Sciatic nerve (tissue), 2 donors: Measurements from ENCODE around the gene GLCE. TPM values are rescaled to one million over a fixed set of nuclear protein-coding genes. Genes with fewer than 3 reads are reported as not detected.

Source experiments
- ATAC-seq: fragments of 200-7000 bp; cut with Tn5 transposase; one replicate; pipeline ENCODE4 v1.9.1; 2020; ENCODE audit warnings: mild to moderate bottlenecking, moderate library complexity
- DNase-seq: peaks from one replicate; pipeline ENCODE4 v3.0.0-alpha.2; 2020; ENCODE audit warnings: low spot score
- intact Hi-C: fragments of 100-400 bp; cut with DNase I; formaldehyde crosslinking; loops from one replicate; pipeline ENCODE4 v1.14.2; 2022
- total RNA-seq: library from RNA; stranded (reverse); fragmentation: NEBNext Ultra II Directional; extraction: Animal tissue kit (Norgen Biotek cat#: 25700); gene quantifications from one replicate; pipeline ENCODE4 v1.2.1, GENCODE V29; 2021
- donor health status: DM: no; HTN: no; CAD: no.
- donor health status: DM: no; HTN: no; CAD: no.

GLCE gene
- total RNA-seq = 16.5 TPM

DNA sequence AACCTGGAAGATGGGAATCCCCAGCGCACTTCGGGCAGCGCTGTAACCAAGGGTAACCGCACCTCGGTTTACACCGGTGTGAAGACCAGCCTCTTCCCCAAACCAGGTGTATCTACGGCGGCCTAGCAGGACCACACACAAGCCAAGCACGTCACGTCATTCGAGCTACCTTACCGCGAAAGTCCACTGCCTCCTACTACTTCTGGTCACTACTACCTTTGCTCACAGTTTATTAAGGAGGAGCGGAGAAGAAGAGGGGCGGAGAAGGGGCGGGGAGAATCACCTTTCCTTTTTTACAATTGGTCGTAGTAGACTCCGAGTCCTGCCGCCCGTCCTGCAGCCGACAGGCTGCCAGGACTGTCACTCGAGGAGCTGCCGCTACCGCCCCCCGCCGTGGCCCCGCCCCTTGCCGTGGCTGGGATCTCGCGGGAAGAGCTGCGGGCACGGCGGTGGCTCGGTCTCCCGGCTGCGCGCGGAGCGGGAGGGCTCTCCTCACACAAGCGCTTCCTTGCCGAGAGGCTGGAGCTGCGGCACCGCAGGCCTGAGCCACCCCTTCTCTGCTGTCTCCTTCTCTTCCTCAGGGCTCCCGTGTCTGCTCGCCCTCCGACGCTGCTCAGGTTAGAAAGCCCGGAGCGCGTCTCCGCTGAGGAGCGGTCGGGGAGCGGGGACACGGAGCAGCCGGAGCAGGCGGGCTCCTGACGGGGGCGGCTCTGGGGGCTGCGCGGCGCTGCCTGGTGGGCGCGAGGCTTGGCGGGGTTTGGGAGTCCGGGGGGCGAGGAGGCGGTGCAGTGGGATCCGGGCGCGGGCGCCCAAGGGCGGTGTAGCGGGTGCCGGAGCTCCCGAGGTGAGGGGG is at the start of gene GLCE:
Gene GLCE, plus strand, starts transcription at position 495 of the 853 bp plus-strand sequence. CDS start 95,172 bp downstream, outside the sequence.
- peak; percentile 99 for ATAC-seq
- intact Hi-C loops = no loop called here
- peak; percentile 96 for DNase-seq

DNA sequence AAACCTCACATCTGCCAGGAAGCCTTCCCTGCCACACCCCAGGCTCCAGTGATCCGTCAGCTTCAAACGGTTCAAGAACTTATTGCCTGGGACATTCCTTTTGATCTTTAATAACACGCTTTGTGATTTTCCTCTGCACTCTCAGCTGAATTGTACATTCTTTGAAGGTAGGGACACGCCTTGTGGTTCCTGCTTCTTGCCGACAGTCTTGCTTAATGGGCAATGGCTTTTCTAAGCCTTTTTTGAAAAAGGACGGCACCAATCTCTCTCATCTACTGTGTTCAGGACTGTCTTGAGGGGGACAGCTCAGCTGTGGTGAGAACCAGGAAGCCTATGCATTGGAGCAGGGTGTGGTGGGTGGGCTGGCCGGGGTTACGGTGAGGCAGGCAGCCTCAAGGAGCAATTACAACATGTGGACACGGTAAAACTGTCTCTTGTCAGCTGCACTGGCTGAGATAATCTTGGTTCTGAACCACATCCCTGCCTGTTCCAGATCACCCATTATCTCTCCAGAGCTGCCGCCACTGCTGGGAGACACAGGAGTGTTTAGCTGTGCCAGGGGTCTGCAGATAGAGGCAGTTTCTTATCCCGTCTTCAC is 46.0 kb upstream of the GLCE start:
- ATAC-seq = no peak
- intact Hi-C loops = no loop called here

DNA sequence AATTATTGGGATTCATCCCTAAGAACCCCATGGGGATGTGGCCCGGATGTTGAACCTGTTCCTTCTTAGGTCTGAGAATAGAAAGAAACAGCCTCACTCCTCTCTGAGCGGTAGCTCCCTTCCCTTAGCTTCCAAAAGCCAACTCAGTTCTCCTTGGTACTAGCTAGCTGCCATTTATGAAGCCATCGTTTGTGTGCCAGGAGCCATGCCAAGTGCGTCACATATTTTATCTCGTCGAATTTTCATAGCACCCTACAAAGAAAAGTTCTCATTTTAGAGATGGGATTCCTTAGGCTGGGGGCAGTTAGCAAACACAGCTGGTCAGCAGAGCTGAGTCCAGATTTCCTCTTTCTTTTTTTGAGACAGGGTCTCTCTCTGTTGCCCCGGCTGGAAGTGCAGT is 45.4 kb upstream of the GLCE start:
- intact Hi-C loops = no loop called here
- no peak for ATAC-seq
- DNase-seq = no peak

More for the DNA sequence above, 46.0 kb upstream of the GLCE start:
- no peak for DNase-seq

DNA sequence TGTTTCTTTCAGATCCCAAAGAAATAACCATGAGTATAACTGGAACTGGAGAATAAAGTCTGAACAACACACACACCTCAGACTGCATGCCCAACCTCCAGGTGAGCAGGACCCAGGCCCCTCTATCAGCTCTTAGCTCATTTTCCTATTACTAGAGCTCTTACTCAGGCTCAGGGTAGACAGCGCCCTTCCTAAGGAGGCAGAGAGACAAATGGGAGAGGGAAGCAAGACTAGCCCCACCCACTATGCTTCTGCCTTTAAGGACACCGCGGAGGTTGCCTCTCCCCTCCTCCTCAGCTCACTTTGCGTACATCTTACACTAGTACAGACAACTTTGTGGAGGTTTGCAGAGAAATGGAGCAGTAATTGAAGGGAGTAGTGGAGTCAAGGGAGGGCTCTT is 44.0 kb upstream of the GLCE start:
- no peak for DNase-seq
- no peak for ATAC-seq
- intact Hi-C loops = no loop called here

DNA sequence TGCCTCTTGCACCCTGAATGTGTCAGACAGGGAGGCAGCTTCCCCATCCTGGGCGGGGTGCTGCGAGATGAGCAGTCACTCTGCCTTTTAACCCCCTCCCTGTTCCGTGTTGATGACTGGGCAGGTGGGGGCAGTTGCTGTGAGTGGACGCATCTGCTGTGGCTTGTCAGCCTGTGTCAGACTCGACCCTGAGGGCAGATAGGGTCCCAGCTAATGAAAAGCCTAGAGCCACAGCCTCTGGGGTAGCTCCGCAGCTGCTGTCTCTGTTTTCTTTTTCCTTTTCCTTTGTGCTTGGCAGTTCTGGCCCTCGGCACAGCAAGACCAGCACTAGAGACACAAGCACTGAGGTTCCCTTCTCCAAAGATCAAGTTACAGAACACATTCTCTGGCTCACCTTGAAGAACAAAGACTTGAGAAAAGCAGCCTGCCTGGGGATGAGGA is 43.0 kb upstream of the GLCE start:
- DNase-seq (no peak), ATAC-seq (peak; percentile 24)
- intact Hi-C loops = no loop called here

DNA sequence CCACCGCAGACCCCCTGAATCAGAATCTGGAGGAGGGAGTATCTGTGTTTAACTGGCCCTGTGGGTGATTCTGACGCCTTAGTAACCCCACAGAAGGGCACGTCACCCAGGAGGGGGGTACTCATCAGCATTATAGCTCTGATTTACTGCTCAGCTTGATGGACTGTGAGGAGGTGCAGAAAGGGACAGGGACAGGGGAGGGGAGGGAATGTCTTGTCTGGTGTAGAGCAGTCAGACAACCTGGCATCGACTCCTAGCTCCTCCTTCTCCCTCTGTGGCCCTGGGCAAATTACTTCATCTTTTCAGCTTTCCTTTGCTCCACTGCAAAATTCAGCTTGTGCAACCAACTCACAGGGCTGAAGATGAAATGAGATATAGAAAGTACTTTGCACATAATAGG is 42.3 kb upstream of the GLCE start:
- peak; percentile 61 for ATAC-seq
- DNase-seq = no peak
- intact Hi-C loops = no loop called here

DNA sequence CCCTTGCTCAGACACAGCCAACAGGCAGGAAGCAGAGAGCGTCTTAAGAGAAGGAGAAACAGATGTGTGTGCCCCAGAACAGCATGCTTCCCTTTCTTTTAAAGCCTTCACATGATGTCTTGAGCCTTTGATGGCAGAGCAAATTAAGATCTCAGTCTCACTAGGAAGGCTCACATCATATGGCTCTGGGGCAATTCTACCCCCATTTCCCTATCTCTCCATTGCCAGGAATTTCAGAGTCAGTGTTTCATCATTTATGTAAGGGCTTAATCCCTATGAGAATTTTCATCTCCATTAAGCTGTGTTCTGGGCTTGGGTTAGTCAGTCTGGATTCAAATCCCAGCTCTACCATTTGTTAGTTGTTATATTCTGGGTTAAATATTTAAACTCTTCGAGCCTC is 41.4 kb upstream of the GLCE start:
- ATAC-seq = no peak
- no peak for DNase-seq
- intact Hi-C loops = no loop called here

DNA sequence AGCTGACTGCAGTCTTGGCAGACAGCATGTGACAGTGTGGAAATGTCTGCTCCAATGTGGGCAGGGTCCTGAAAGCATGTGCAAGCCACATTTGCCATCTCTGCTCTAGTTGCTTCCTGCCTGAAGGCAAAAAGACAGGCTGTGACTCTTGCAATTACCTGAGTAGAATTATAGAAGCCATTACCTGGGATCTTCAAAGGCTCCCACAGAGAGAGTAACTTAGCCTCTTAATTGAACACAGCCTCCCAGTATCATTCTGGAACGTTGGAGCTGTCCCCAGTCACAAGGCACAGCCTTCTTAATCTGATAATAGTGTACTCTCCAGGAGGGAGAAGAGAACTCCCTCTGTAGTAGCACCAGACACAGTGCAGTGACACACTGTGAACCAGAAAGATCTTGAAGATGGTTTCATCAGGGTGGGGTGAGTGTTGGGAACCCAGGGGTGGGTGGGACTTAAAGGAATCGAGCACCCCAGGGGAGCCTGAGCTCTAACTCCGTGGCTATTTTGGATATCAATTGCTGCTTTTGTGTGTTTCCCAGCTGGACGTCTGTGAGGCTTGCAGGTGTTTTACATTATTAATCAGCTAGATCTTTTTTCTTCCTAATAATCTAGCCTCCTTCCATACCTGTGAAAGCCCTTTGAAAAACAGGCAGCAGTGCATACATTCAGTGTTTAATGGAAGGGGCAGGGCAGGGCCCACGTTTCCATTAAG is 40.6 kb upstream of the GLCE start:
- ATAC-seq (peak; percentile 46), DNase-seq (no peak)
- intact Hi-C loops = no loop called here

DNA sequence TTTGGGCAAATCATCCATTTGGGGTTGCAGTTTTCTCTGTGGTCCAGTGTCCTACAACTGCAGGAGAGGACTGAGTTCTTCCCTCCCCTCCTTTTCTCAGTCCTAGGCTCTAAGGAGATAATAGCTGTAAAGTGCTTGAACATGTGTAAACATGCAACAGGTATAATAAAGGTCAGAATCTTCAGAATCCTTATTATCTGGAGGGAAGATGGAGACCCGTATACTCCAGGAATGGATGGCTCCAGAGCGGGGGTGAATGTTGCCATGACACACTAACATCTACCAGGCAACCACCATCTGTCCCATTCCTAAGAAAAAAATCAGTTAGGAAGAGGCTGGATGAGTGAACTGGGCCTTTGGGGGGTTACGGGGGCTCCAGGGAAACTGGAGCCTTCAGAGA is 39.7 kb upstream of the GLCE start:
- intact Hi-C loops = no loop called here
- DNase-seq (no peak), ATAC-seq (no peak)

DNA sequence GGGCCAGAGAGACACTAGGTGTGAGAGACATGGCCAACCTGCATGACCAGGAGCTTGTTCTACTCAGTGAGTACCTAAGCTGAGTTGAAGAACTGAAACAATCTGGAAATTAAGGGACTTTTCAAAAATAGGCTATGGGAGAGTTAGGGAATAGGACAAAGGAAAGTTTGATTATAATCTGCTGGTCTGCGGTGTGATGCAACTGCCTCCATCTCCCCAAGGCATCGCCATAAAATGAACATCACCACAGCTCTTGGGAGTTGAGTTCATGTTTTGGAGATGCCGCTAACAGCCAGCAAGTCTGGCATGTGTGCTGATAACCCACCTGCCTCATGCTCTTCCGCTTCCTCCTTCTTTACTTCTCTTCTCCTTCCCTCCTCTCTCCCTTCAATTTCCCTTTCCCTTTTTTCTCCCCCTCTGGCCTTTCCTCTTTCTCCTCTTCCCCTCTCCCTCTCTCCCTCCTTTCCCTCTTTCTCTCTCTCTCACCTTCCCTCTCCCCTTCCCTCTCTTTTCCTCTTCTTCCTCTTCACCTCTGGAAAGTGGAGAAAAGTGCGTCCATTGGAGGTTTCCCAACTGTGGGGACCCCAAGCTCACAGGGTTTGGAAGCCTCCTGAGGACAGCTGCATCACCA is 39.1 kb upstream of the GLCE start:
- ATAC-seq = no peak
- intact Hi-C loops = no loop called here
- no peak for DNase-seq

DNA sequence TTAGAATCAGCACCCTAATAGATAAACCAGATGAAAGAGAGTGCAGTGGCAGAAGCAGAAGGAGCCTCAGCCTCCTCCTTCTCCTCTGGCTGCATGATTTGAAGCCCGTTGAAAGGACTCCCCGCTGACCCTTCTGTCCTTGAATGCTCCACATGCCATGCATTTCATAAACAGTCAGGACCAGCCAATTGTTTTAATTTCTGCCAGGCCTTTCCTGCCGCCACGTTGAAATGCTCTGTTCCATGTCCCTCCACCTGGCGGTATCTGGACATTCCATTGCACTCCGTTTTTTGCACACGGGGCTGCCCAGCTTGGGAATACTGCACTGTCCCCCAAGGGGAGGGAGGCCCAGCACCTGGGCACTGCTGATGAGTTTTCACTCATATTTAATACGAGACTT is 35.2 kb upstream of the GLCE start:
- intact Hi-C loops = no loop called here
- DNase-seq (no peak), ATAC-seq (no peak)

DNA sequence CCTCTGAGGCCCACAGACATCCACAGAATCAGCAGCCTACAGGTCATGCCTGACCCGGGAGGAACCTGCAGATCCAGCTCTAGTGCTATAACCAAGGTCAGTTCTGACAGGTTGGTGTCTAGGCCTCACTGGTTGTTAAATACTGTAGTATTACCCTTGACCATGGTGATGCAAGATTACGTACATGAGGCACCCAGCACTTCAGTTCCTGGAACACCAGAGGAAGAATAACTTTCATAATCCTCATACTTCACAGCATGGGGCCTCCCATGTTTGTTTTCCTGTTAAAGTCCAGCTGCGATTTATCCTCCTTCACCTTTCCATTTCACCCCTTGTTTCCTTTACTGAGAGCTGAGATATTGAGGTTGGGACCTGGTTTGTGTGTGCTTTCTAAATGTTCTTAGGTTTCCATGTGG is 34.4 kb upstream of the GLCE start:
- intact Hi-C loops = no loop called here
- no peak for DNase-seq
- no peak for ATAC-seq

DNA sequence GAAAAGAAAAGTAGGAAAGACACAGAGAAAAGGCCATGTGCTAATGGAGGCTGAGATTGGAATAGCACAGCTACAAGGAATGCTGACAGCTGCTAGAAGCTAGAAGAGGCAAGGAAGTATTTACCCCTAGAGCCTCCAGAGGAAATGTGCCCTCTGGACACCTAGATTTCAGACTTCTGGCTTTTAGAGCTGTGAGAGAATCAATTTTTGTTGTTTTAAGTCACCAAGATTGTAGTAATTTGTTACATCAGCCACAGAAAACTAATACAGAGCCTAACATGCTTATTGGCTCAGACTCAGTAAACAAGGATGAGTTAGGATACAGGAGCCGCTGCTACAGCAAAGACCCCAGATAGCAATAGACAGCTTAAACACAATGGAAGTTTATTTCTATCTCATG is 33.1 kb upstream of the GLCE start:
- ATAC-seq (no peak), DNase-seq (no peak)
- intact Hi-C loops = no loop called here

DNA sequence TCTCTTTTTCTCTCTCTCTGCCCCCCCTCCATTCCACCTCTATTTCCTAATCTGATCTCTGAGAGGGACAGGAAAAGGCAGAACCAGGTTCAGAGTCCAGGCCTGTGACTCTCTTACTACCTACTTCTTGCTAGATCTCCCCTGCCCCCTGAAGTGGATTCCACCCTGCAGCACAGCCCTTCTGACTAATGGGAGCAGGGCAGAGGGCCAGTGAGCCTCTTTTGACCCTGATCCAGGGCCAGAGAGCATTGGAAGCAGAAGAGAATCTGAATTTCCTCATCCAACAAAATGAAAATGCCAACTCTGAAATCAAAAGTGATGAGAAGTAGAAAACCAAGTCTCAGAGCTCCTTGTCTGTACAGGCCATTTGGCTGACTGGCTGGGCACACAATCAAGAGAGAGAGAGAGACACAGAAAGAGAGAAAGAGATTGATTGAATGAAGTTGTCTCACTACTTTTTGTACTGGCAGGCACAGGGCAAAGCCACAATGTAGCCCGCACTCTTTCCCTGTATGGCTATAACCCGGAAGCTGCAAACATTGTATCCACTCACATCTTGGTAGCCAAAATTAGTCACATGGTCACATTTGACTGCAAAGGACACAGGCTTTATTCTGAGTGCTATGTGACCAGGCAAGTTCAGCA is 31.6 kb upstream of the GLCE start:
- ATAC-seq (peak; percentile 68), DNase-seq (peak; percentile 62)
- intact Hi-C loops = no loop called here

DNA sequence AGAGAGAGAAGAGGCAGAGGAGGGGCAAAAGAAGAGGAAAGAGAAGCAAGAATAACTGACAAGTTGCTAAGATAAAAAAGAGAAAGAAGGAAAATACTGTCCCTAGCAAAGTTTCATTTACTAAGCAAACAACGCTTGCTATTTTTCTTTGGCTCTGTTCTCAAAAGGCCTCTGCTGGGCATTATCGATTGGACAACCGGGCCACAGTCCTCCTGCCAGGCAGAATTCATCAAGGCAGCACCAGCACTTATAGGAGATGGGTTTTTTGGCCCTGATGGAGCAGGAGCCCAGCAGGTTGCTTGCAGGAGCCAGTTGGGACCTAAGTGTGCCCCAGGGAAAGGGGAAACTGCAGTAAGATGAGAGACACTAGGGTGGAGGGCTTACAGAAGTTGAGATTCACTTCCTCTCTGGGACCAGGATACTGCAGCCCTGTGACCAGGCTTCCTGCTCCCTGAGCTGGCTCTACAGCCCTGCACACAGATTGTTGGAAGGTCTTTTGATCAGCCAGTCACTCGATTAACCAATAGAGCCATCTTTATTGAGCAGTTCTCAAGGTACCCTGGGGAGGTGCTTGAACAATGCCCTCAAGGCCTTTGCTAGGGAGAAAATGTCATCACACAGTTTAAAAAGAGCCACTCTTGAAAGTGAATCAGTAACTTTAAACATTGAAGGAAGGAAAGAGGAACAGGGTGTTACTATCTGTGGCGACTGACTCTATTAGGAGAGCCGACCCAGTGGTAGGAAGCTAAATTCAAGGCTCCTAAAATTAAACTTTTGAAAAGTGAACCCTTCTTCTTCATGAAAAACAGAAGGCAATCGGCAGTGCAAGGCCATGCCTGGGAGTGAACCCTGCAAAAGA is 28.8 kb upstream of the GLCE start:
- intact Hi-C loops = no loop called here
- ATAC-seq = peak; percentile 60
- no peak for DNase-seq

DNA sequence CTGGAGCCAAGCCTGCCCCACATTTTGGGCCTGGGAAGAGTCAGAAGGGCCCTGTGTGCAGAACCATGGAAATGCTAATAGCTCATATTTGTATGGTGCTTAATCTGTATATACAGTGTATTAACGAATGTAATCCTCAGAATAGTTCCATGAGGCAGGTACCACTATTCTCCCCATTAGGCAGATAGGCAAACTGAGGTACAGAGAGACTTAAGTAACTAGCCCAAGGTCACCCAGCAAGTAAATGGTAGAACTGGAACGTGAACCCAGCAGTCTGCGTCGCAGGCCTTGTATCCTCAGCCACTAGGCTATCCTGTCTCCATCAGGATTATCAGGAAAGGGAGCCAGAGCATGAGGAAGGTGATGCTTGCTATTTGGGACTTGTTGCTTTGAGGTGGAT is 28.0 kb upstream of the GLCE start:
- DNase-seq (no peak), ATAC-seq (no peak)
- intact Hi-C loops = no loop called here

DNA sequence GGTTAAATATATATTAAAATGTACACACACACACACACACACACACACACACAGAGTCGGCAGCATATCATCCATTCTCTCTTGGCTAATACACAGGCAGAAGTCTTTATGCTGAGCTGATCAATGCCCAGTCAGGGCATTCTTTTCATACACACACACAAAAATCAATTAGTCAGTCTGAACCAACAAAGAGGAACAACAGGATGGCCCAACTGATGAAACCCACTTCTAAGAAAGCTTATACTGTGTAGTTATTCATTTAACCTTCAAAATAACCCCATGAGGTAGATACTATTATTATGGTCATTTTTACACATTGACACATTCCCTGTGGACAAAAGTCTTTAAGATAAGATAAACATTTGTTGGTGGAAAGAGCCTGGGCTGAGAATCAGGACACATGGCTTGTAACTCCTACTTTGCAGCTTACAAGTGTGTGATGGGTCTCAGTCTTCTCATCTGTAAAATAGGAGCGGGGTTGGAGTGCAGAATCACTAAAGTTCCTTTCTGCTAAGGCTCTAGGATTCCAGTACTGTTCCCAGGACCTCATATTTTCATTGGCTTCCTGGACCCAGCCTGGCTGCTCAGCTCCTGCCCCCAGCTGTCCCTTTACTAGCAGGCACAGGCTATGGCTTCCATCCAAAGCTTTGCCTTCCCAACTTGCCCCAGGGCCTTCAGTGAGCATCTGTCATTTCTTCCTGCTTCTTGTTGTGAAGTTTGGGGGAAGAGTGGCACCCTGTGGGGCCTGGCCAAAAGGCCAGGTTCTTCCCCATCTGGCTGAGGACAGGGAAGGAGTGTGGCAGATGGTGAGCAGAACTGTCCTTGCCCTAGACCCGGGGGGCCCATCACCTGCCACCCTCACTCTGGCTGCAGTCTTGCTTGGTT is 27.2 kb upstream of the GLCE start:
- intact Hi-C loops = no loop called here
- ATAC-seq = peak; percentile 38
- no peak for DNase-seq
